Activated CD8-positive, alpha-beta T cell treated with anti-CD3 and anti-CD28 coated beads for 36 hours (primary cell): ENCODE measurements around the gene NRIP2. TPM values are rescaled to one million over a fixed set of nuclear protein-coding genes. Genes with fewer than 3 reads are reported as not detected.
A peak's percentile ranks its signal among the peaks of the same experiment; 100 is the strongest.

Source experiments
- ATAC-seq: fragments of 200-7000 bp; cut with Tn5 transposase; one replicate; pipeline ENCODE4 v1.10.0; 2021; ENCODE audit warnings: mild to moderate bottlenecking, moderate library complexity
- CTCF ChIA-PET: fragments of 350-600 bp; sonication (Branson Sonifier 250); formaldehyde crosslinking; loops from one replicate; lab custom pipeline; 2021; ENCODE audit warnings: antibody characterized with exemption; lab: Charles Lee
- POLR2A ChIA-PET: fragments of 350-600 bp; sonication (Branson Sonifier 250); formaldehyde crosslinking; loops from one replicate; lab custom pipeline; 2021; ENCODE audit warnings: antibody characterized with exemption; lab: Charles Lee
- DNase-seq: peaks from one replicate; pipeline ENCODE4 v3.0.0-alpha.2; 2020
- H3K27ac Mint-ChIP-seq: one replicate; pipeline ENCODE4 v1.8.0; 2021; ENCODE audit warnings: mild to moderate bottlenecking, mixed read lengths
- H3K27me3 Mint-ChIP-seq: one replicate; pipeline ENCODE4 v1.8.0; 2021; ENCODE audit warnings: mixed read lengths
- H3K36me3 Mint-ChIP-seq: one replicate; pipeline ENCODE4 v1.8.0; 2021; ENCODE audit warnings: low read depth, mixed read lengths
- H3K4me1 Mint-ChIP-seq: one replicate; pipeline ENCODE4 v1.8.0; 2021; ENCODE audit warnings: low read depth, mixed read lengths
- H3K4me3 Mint-ChIP-seq: one replicate; pipeline ENCODE4 v1.8.0; 2021; ENCODE audit warnings: mild to moderate bottlenecking, moderate library complexity, mixed read lengths
- H3K9me3 Mint-ChIP-seq: one replicate; pipeline ENCODE4 v1.8.0; 2021; ENCODE audit warnings: mixed read lengths
- intact Hi-C: fragments of 100-400 bp; cut with micrococcal nuclease; formaldehyde crosslinking; loops from one replicate; pipeline ENCODE4 v1.10.0; 2022
- total RNA-seq, 2 experiments: library from RNA; stranded (reverse); gene quantifications; one replicate each; pipeline ENCODE4 v1.2.3, GENCODE V29; 2021
- TF ChIP-seq, protein P1 (sequence below): fragments of 200-600 bp; IDR thresholded peaks from one replicate; pipeline ENCODE4 v1.8.0; 2022; ENCODE audit warnings: antibody characterized with exemption, mild to moderate bottlenecking

Gene NRIP2
- total RNA-seq, 2 experiments from 2014 or later = not detected

DNA sequence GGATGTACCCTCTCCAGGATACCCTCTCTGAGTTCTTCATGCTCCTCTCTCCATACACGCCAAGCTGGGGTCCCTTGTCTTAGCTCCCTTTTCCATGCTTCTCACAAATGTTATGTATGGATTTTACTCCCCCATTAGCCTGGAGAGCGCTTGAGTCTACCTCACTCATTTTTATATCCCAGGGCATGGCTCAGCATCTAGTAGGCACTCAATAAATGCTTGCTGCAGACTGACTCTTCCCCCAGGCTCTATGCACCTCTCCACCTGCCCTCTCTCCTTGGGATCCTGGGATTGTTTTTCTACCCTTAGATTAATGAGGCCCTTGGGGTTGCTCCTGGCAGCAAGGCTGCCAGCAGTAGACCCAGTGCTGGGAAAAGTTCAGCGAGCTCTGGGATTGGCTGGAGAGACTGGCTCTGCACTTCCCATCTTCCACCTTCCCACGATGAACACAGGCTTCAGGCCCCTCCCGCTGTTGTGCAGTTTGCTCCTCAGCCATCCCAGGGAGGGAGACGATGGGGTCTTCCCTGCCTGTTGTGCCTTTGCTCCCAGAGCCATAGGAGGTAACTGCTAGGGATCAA, 2.2 kb downstream of the NRIP2 start:
- ChIA-PET POLR2A (interaction anchor here (1.4 to 1.6 kb wide), 3 partner anchors 15 to 44 kb away, joined by 4 read pairs; no protein-coding TSS in a partner anchor), CTCF (interaction anchor here (1.3 kb wide), 2 partner anchors 19 to 149 kb away, joined by 3 read pairs; no protein-coding TSS in a partner anchor)
- Mint-ChIP-seq H3K36me3 (peaks cover 21% of the 10 kb centered on the region), H3K27ac (peak overlapping the region; percentile 15), H3K4me1 (peaks cover 16% of the 10 kb centered on the region), H3K27me3 (no peaks in the 10 kb centered on the region), H3K4me3 (no peak overlapping the region), H3K9me3 (no peaks in the 10 kb centered on the region)
- ATAC-seq = no peak
- DNase-seq = no peak
- intact Hi-C loops = no loop called here
- TF ChIP-seq, protein P1, sequence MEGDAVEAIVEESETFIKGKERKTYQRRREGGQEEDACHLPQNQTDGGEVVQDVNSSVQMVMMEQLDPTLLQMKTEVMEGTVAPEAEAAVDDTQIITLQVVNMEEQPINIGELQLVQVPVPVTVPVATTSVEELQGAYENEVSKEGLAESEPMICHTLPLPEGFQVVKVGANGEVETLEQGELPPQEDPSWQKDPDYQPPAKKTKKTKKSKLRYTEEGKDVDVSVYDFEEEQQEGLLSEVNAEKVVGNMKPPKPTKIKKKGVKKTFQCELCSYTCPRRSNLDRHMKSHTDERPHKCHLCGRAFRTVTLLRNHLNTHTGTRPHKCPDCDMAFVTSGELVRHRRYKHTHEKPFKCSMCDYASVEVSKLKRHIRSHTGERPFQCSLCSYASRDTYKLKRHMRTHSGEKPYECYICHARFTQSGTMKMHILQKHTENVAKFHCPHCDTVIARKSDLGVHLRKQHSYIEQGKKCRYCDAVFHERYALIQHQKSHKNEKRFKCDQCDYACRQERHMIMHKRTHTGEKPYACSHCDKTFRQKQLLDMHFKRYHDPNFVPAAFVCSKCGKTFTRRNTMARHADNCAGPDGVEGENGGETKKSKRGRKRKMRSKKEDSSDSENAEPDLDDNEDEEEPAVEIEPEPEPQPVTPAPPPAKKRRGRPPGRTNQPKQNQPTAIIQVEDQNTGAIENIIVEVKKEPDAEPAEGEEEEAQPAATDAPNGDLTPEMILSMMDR = no peak

DNA sequence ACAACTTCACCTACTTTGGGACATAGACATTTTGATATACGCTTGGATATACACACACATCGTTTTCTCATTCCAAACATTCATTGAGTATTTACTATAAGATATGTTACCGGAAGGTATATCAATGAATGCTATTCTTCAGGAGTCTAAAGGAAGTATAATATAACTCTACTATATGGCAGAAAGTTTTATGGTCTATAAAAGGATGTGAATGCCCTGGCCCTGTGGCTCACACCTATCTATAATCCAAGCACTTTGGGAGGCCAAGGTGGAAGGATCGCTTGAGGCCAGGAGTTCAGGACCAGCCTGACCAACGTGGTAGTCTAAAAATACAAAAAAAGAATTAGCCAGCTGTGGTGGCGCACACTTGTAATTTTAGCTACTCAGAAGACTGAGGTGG, 5.6 kb downstream of the NRIP2 start:
- H3K36me3 Mint-ChIP-seq = peaks cover 25% of the 10 kb centered on the region
- POLR2A ChIA-PET = no interaction called here
- ATAC-seq (no peak), DNase-seq (no peak)
- H3K27ac Mint-ChIP-seq = no peak overlapping the region
- peaks cover 4% of the 10 kb centered on the region for H3K4me1 Mint-ChIP-seq
- no peak overlapping the region for H3K4me3 Mint-ChIP-seq
- H3K9me3 Mint-ChIP-seq = no peaks in the 10 kb centered on the region
- no peaks in the 10 kb centered on the region for H3K27me3 Mint-ChIP-seq
- intact Hi-C loops = no loop called here
- TF ChIP-seq, protein P1 = no peak
- CTCF ChIA-PET = interaction anchor here (1.5 kb wide), 1 partner anchor 25 kb away, joined by 5 read pairs; no protein-coding TSS in a partner anchor

DNA sequence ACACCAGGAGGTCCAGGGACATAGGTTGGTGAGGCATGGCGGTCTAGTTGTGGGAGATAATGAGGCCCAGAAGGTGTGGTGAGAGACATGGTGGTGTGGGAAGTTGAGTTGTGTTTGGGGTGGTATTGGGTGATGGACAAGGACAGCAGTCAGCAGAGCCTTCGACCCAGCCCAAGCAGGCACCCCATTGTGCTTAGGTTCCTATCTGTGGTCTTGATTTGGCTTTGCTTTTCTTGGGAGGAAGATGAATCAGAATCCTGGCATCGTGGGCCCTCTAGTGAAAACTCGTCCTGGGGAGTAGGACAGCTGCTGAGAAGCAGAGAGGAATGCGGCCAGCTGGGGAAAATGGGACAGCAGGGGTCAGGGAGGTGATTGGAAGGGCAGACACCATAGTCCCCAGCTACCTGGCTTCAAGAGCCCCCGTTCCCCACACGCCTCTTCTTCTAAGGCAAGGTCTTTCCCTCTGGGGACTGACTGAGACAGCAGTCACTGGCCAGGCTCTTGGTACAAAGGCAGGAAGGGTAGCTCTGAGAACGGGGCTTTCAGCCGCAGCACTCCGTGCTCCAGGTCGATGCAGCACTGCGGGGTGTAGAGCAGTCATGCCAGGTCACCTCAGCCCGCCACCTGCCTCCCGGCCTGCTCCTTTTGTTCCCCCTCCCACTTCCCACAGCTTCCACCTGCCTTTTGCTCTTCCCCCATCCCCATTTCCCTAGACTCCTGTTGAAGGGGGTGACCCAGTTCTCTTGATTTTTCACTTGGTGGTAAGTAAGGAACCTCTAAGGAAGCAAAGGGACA, 7.9 kb downstream of the NRIP2 start:
- DNase-seq (no peak), ATAC-seq (no peak)
- no peaks in the 10 kb centered on the region for H3K27me3 Mint-ChIP-seq
- TF ChIP-seq, protein P1 = no peak
- intact Hi-C loops = no loop called here
- H3K9me3 Mint-ChIP-seq = no peaks in the 10 kb centered on the region
- H3K36me3 Mint-ChIP-seq = peaks cover 38% of the 10 kb centered on the region
- no peak overlapping the region for H3K4me3 Mint-ChIP-seq
- no peak overlapping the region for H3K27ac Mint-ChIP-seq
- CTCF ChIA-PET = no interaction called here
- H3K4me1 Mint-ChIP-seq = peaks cover 4% of the 10 kb centered on the region
- POLR2A ChIA-PET = no interaction called here

DNA sequence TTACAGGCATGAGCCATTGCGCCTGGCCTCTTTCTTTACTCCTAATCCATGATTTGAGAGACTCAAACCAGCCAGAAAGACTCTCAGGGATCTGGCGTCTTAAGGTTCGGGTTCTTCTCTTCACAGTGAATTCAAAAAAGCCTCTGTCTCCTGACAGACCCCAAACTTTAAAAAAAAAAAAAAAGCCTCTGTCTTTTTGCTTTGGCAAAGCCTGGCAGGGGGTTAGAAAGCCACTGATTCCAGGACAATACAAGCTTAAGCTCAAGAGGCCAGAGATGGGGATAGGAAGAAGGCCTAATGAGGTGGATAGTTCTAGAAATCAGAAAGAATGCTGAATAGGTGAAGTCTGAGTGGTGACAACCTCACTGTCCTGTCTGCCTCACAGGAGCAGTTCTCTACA, 8.8 kb downstream of the NRIP2 start:
- Mint-ChIP-seq H3K27me3 (no peaks in the 10 kb centered on the region), H3K4me3 (no peak overlapping the region), H3K27ac (no peak overlapping the region), H3K36me3 (peaks cover 37% of the 10 kb centered on the region), H3K9me3 (no peaks in the 10 kb centered on the region), H3K4me1 (peaks cover 4% of the 10 kb centered on the region)
- no peak for ATAC-seq
- TF ChIP-seq, protein P1 = no peak
- CTCF ChIA-PET = interaction anchor here (1.1 to 1.2 kb wide), 2 partner anchors 118 to 143 kb away, joined by 3 to 4 read pairs; no protein-coding TSS in a partner anchor
- no peak for DNase-seq
- intact Hi-C loops = no loop called here
- POLR2A ChIA-PET = interaction anchor here (0.6 to 1.0 kb wide), 2 partner anchors 14 to 19 kb away, joined by 3 to 4 read pairs; no protein-coding TSS in a partner anchor

DNA sequence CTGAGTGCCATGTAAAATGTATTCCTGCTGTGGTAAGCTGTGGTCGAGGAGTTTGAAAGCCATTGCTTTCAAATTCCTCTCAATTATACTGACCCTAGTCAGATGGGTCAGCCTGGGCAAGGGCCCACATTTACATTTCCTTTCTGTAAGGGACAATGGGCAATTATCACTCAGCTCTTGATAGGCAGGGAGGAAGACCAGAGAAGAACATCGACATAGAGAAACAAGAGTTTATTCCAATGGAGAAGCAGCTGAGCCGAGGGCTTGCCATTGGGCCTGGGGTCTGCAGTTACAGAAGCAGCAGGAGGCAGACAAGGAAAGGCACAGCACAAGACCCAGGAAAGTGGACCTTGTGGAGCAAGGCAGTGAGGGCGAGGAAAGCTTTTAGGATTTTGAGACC, 9.7 kb downstream of the NRIP2 start:
- H3K4me3 Mint-ChIP-seq = no peak overlapping the region
- no peaks in the 10 kb centered on the region for H3K27me3 Mint-ChIP-seq
- POLR2A ChIA-PET = interaction anchor here (1.0 kb wide), 1 partner anchor 20 kb away, joined by 3 read pairs; no protein-coding TSS in a partner anchor
- no peak overlapping the region for H3K27ac Mint-ChIP-seq
- no peak for ATAC-seq
- TF ChIP-seq, protein P1 = no peak
- no peaks in the 10 kb centered on the region for H3K9me3 Mint-ChIP-seq
- CTCF ChIA-PET = interaction anchor here (1.1 to 1.2 kb wide), 2 partner anchors 119 to 142 kb away, joined by 3 to 4 read pairs; no protein-coding TSS in a partner anchor
- no peak for DNase-seq
- intact Hi-C loops = no loop called here
- H3K36me3 Mint-ChIP-seq = peaks cover 38% of the 10 kb centered on the region
- peaks cover 4% of the 10 kb centered on the region for H3K4me1 Mint-ChIP-seq
